Ovary (tissue), 9 donors: Measurements from ENCODE around the gene SF3A1. TPM values are rescaled to one million over a fixed set of nuclear protein-coding genes. Genes with fewer than 3 reads are reported as not detected.
A peak's percentile ranks its signal among the peaks of the same experiment; 100 is the strongest.

Source experiments
- DNase-seq, 5 donors: peaks; one replicate each; pipeline ENCODE4 v3.0.0-alpha.2; 2019 to 2020
- H3K27ac ChIP-seq, 2 donors: fragments of 200-600 bp; one replicate each; pipeline versions ENCODE4 v1.5.1 to v1.8.0; 2019 to 2022
- H3K27me3 ChIP-seq: fragments of 200-600 bp; one replicate; pipeline ENCODE4 v1.8.0; 2022
- H3K36me3 ChIP-seq: fragments of 200-600 bp; sonication (generic); one replicate; pipeline ENCODE4 v1.5.1; 2019
- H3K4me1 ChIP-seq: one replicate; pipeline ENCODE4 v1.8.1; 2013; ENCODE audit warnings: mild to moderate bottlenecking, moderate library complexity; ENCODE audit not compliant: insufficient read depth
- H3K4me3 ChIP-seq: fragments of 200-600 bp; sonication (generic); one replicate; pipeline ENCODE4 v1.5.1; 2017
- H3K9me3 ChIP-seq, 2 donors: fragments of 200-600 bp in 1 of 2; sonication (generic) in 1 of 2; one replicate each; pipeline versions ENCODE4 v1.5.1 to v1.8.1; 2013 to 2019; ENCODE audit warnings: mild to moderate bottlenecking in 1 of 2, moderate library complexity in 1 of 2
- CTCF ChIP-seq, 3 donors: fragments of 450-650 bp in 2 of 3; fragments of 200-600 bp in 1 of 3; IDR thresholded peaks; one replicate each; pipeline versions ENCODE4 v1.5.1 to v1.8.0; 2016 to 2022; ENCODE audit warnings: antibody characterized with exemption in 3 of 3, mild to moderate bottlenecking in 1 of 3
- EP300 ChIP-seq: sonication (generic); formaldehyde crosslinking; IDR thresholded peaks from one replicate; pipeline ENCODE4 v1.6.1; 2017; ENCODE audit warnings: antibody characterized with exemption
- POLR2A ChIP-seq: fragments of 450-650 bp; IDR thresholded peaks from one replicate; pipeline ENCODE4 v1.6.1; 2017; ENCODE audit warnings: antibody characterized with exemption, mild to moderate bottlenecking, moderate library complexity
- WGBS, 3 donors: extraction: QIAGEN DNeasy Blood & Tissue Kit in 1 of 3; methylation state at CpG; one replicate each; pipeline versions ENCODE4 v1.1.5 to v1.1.7; 2013 to 2017; 5-methylcytosine and 5-hydroxymethylcytosine counted together
- intact Hi-C, 4 donors: fragments of 100-400 bp; cut with DNase I; formaldehyde crosslinking; loops; one replicate each; pipeline versions ENCODE4 v1.11.0 to v1.15.1; 2022 to 2023
- polyA plus RNA-seq, 2 donors: library from polyadenylated mRNA; stranded (reverse); fragments of 200-250 nt in 1 of 2; fragments of 350-450 nt in 1 of 2; fragmentation: Illumina TruSeq in 1 of 2; extraction: RNeasy Lipid Tissue Mini Kit (QIAGEN cat#74804) in 1 of 2; gene quantifications; one replicate each; pipeline ENCODE4 v1.2.3, GENCODE V29; 2013 to 2014
- total RNA-seq, 7 donors: library from RNA; depleted of rRNA in 2 of 7; stranded (reverse); fragments of >200 nt in 2 of 7; fragmentation: NEBNext Ultra II Directional in 3 of 7; extraction: Animal tissue kit (Norgen Biotek cat#: 25700) in 3 of 7; gene quantifications; one replicate each; pipeline versions ENCODE4 v1.1.0 to v1.2.4, GENCODE V29; 2016 to 2023
- donor health status: DM: no; HTN: no; CAD: no; lungs with moderate emphysema.
- donor health status: DM: no; HTN: no; CAD: no.
- donor health status: Bipolar disorder and iron deficiency.
- donor health status: DM: yes; HTN: yes; CAD: no.
- donor health status: DM: no; HTN: no; CAD: no.
- donor health status: DM: yes; HTN: yes; CAD: no.

Gene SF3A1
- total and polyA plus RNA-seq, 9 donors: 36.4 to 211 (median 152) TPM

GRCh38 chr22:30310881-30311771, 45.6 kb downstream of the SF3A1 start:
- 28 to 32% (median 31%) methylated on average over 8 of the region's 8 CpGs for WGBS, 3 donors
- peaks cover 39% of the 10 kb centered on the region for H3K4me1 ChIP-seq
- peak; percentile 84 to 91 (median 90) for DNase-seq
- no peaks in the 10 kb centered on the region for H3K27me3 ChIP-seq
- H3K4me3 ChIP-seq: no peak overlapping the region
- intact Hi-C loops: no loop called here
- no peaks in the 10 kb centered on the region for H3K36me3 ChIP-seq
- H3K27ac ChIP-seq: peak overlapping the region; percentile 63 to 77
- no peak for TF ChIP-seq CTCF (IDR thresholded peaks at IDR 0.05)
- TF ChIP-seq EP300: no peak
- H3K9me3 ChIP-seq: no peaks in the 10 kb centered on the region

- H3K36me3 ChIP-seq: no peaks in the 10 kb centered on the region
- 54 to 61% (median 60%) methylated on average over 7 of the region's 7 CpGs for WGBS, 3 donors
- DNase-seq: peak in 1 of 5 donors; percentile 58
- H3K4me3 ChIP-seq: no peak overlapping the region
- no peaks in the 10 kb centered on the region for H3K27me3 ChIP-seq
- no peaks in the 10 kb centered on the region for H3K9me3 ChIP-seq
- H3K4me1 ChIP-seq: peaks cover 46% of the 10 kb centered on the region
- peak overlapping the region; percentile 63 to 77 for H3K27ac ChIP-seq
- TF ChIP-seq EP300 (no peak), POLR2A (no peak), CTCF (IDR thresholded peaks at IDR 0.05) (no peak)
- intact Hi-C loops: no loop called here
Measured at GRCh38 chr22:30309951-30310741, 46.5 kb downstream of the SF3A1 start.

- no peak for DNase-seq
Measured at GRCh38 chr22:30308518-30309230, 48.0 kb downstream of the SF3A1 start.

More at GRCh38 chr22:30308518-30309230, 48.0 kb downstream of the SF3A1 start:
- Histone ChIP-seq H3K9me3 (no peaks in the 10 kb centered on the region), H3K4me1 (peaks cover 55% of the 10 kb centered on the region), H3K27ac (no peak overlapping the region), H3K27me3 (no peaks in the 10 kb centered on the region), H3K36me3 (no peaks in the 10 kb centered on the region), H3K4me3 (no peak overlapping the region)
- intact Hi-C loops: no loop called here
- TF ChIP-seq CTCF (IDR thresholded peaks at IDR 0.05) (no peak), POLR2A (no peak), EP300 (no peak)
- 61 to 76% (median 74%) methylated on average over 5 of the region's 5 CpGs for WGBS, 3 donors
